Stimulated activated CD8-positive, alpha-beta memory T cell treated with anti-CD3 and anti-CD28 coated beads, Interleukin-7, amount 100 ng/mL, for 24 hours (primary cell): ENCODE data around the gene SLC16A14.
"Not testable (repeated sequence)": the region's sequence is repeated elsewhere in the genome, so short reads cannot be mapped to it uniquely, and the experiment has no call there.

Experiments used
- DNase-seq: peaks from one replicate; pipeline ENCODE4 v3.0.0-alpha.2; 2020; ENCODE audit warnings: low read depth

SLC16A14 gene, protein sequence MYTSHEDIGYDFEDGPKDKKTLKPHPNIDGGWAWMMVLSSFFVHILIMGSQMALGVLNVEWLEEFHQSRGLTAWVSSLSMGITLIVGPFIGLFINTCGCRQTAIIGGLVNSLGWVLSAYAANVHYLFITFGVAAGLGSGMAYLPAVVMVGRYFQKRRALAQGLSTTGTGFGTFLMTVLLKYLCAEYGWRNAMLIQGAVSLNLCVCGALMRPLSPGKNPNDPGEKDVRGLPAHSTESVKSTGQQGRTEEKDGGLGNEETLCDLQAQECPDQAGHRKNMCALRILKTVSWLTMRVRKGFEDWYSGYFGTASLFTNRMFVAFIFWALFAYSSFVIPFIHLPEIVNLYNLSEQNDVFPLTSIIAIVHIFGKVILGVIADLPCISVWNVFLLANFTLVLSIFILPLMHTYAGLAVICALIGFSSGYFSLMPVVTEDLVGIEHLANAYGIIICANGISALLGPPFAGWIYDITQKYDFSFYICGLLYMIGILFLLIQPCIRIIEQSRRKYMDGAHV

GRCh38 chr2:230068651-230069055, at the start of gene SLC16A14:
TSS of gene SLC16A14 (minus strand) at chr2:230068924. CDS start at chr2:230059352, 9,572 bp downstream.
- DNase-seq = no peak

DNA sequence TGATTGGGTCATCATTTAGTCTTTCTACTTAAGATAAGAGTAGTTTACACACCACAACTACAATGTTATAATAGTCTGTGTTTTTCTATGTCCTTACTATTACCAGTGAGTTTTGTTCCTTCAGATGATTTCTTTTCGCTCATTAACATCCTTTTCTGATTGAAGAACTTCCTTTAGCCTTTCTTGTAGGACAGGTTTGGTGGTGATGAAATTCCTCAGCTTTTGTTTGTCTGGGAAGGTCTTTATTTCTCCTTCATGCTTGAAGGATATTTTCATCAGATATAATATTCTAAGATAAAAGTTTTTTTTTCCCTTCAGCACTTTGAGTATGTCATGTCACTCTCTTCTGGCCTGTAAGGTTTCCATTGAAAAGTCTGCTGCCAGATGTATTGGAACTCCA, 38.0 kb upstream of the SLC16A14 start:
- no peak for DNase-seq

DNA sequence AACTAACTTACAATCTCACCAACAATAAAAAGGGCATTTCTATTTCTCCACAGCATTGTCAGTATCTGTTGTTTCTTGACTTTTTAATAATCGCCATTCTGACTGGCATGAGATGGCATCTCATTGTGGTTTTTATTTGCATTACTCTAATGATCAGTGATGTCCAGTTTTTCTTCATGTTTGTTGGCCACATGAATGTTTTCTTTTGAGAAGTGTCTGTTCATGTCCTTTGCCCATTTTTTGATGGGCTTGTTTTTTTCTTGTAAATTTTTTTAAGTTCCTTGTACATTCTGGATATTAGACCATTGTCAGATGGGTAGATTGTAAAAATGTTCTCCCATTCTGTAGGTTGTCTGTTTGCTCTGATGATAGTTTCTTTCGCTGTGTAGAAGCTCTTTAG, 33.2 kb upstream of the SLC16A14 start:
- not testable (repeated sequence) for DNase-seq

DNA sequence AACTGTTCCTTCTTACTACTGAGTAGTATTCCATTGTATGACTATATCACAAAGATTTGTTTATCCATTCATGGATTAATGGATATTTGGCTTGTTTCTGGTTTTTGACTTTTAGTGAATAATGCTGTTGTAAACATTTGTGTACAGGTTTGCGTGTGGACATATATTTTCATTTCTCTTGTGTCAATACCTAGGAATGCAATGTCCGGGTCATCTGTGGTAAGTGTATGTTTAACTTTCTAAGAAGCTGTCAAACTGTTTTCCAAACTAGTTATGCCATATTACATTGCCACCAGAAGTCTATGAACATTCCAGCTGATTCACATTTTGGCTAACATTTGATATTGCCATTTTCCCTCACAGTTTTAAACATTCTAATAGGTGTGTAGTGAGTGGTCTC, 29.1 kb upstream of the SLC16A14 start:
- no peak for DNase-seq

- no peak for DNase-seq
Measured at GRCh38 chr2:230097424-230097823, 28.7 kb upstream of the SLC16A14 start.

DNA sequence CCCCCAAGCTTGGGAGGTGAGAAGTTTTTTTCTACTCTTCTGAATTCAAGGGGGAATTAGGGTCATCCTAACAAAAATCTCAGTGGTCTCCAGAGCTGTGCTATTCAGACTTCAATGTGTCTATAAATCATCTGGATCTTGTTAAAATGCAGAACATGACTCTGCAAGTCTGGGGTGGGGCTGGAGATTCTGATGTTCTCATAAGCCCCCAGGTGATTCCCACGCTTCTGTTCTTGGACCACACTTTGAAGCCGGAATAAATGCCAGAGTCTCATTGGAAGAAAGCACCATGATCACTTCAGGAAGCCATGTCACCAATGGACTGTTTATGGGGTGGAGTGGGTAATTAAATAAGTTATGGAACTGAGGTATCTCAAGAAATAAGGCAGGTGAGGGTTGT, 22.2 kb upstream of the SLC16A14 start:
- no peak for DNase-seq

- DNase-seq = no peak
Measured at GRCh38 chr2:230085201-230085600, 16.5 kb upstream of the SLC16A14 start.

DNA sequence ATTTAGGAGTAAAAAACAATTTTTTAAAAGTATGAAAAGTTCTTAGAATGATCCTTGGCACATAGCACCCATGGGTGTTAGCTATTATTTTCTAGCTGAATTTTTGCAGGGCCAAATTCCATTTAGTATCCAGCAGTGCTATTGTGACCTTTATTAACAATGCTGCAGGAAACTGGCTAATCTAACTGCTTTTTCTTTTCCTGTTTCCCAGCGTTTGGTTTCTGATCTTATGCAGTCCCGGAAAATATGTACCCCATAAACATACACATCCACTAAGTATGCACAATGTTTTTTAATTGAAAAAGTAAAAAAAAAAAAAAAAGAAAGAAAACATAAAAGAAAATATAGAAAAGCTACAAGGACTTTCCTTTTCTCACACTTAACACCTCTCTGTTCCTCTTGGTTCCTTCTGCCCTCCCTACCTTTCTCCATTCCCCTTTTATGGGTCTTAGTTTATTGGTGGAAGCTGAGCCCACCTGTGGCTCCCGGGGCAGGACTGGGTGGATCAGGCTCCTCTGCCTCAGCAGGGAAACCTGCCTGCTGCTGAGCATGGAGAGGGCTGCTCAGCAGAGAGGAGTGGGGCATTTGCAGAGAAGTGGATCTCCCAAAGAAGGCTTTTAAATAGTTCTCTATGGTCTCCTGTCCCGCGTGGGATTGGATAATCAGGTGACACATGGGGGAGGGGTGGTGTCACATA, 9.3 kb upstream of the SLC16A14 start:
- DNase-seq = no peak

DNA sequence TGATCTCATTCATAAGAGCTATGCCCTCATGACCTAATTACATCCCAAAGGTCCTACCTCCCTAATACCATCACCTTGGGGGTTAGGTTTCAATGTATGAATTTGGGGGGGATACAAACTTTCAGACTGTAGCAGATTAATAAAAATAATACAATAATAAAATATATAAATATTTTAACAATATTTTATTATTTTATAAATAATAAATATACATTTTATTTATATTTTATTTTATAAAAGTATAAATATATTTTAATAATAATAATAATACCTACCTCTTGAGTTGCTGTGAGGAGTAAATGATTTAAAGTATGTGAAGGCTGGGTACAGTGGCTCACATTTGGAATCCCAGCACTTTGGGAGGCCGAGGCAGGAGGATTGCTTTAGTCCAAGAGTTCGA, 8.1 kb upstream of the SLC16A14 start:
- no peak for DNase-seq

GRCh38 chr2:230075988-230076631, 7.4 kb upstream of the SLC16A14 start:
- DNase-seq = no peak

GRCh38 chr2:230071421-230071820, 2.7 kb upstream of the SLC16A14 start:
- DNase-seq = no peak

DNA sequence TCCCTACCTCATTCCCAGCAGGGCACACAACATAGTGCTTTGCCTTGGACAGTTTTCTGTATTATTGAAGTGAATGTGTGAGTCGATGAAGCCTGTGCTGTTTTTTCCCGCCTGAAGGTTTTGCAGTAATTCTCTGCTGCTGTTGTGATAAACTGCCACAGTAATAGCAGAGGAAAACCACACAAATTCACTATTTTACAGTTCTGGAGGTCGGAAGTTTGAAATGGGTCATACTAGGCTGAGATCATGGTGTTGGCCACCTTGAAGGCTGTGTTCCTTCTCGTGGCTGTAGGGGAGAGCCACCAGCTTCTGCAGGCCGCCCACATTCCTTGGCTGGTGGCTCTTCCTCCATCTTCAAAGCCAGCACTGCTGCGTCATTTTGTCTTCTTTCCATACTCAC, 678 bp upstream of the SLC16A14 start:
- DNase-seq = no peak

DNA sequence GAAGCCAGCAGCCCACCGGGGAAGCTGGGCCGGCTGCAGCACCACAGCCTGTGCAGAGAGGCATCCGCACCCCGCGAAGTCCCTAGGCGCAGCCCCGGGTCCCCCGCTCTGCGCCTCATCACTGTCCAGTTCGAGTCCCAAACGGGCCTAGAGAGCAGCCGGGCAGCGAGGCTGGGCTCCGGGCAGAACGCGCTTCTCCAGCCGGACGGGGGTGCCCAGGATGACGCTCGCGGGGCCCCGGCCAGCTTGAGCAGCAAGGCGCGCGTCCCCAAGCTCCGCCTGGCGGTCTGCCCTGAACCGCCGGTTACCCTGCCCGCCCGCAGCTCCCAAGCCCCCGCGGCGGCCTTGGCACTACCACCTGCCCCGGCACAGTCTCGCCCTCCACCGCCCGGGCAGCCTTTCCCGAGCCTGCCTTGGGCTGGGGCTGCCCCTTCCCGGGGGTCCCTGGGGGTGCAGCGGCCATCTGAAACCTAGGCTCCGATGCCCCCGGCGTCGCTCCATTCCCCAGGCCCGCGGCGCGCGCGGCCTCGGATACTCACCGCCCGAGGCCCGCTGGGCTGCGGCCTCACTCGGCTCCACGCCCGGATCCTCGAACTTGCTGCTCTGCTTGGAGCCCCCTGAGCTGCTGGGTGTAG, 591 bp downstream of the SLC16A14 start:
- DNase-seq = no peak

- no peak for DNase-seq
Measured at GRCh38 chr2:230060672-230061293, 7.9 kb downstream of the SLC16A14 start.

DNA sequence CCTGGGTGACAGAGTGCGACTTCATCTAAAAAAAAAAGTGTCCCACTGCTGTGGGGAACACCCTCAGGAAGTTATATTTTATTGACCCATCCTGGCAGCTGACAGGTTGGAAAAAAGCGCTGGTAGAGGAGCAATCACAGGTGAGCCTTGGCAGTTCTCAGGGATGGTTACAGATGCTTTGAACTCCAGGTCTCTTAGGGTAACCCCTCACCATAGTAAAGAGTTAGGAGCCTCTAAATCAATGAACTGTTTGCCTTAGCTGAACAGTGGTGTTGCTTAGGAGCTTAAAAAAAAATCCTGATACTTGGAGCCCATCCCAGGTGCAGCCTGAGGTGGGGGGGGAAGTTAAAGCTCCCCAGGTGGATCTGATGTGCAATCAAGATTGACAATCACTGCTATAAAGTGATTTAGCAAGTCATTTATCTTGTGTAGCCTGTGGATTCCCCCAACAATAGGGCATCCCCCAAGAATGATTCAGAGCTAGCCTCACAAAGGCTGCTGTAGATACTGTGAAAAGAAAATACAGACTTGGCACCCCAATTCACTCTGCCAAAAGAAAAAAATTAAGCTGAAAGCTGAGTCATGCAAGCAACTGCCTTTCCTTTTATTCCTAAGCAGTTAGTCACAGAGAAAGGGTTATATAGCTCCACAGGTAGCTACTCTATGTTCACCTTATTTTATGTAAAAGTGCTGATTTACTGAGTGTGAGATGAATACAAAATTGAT, 14.8 kb downstream of the SLC16A14 start:
- DNase-seq = no peak

- DNase-seq = no peak
Measured at GRCh38 chr2:230052299-230052698, 16.4 kb downstream of the SLC16A14 start.

- DNase-seq = no peak
Measured at GRCh38 chr2:230050136-230050535, 18.6 kb downstream of the SLC16A14 start.

DNA sequence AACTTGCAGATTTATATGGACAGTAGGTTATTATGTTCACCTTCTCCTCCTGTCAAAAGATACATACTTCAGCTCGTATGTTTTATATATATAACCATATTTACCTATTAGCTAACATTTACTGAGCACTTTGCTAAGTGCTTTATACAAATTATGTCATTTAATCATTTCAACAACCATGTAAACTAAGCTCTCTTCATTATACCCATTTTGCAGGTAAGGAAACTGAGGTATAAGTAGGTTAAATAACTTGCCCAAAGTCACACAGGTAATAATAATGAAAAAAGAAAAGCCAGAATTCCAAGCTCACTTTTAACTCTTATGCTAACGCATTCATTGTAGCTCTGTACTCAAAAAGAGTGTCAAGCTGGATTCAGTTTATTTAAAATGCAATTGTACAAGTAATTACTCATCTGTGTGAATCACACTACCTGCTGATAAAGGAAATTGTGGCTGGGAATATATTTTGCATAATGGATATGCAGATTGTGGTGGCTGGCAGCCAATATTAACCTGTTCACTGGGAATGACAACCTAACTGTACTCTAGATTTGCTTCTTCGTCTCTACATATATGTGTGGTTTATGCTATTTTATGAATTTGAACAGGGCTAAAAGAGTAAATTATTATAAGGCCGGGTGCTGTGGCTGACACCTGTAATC, 20.6 kb downstream of the SLC16A14 start:
- DNase-seq = no peak

GRCh38 chr2:230046491-230046890, 22.2 kb downstream of the SLC16A14 start:
- no peak for DNase-seq

- no peak for DNase-seq
Measured at GRCh38 chr2:230043461-230043860, 25.3 kb downstream of the SLC16A14 start.

DNA sequence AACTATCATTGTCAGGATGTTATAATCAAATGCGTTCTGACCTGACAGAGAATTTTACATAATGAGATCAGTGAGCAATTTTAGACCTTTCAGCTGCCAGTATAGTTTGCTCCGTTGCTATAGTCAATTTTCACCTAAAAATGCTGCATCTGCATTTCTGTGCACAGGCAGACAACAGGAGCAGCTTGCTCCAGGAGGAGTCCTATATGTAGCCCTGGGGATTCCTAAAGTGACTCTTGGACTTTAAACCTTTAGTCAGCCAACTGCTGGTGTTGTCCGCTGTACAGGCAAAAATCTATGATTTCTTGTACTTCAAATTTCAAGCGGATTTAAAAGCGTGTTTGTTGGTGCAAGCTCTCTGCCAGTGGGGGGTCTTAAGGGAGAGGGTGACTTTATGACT, 25.7 kb downstream of the SLC16A14 start:
- no peak for DNase-seq
